Skin epidermis (tissue), 12 donors: ENCODE data around the gene KLHL22.
A peak's percentile ranks its signal among the peaks of the same experiment; 100 is the strongest.
"Not testable (repeated sequence)": the region's sequence is repeated elsewhere in the genome, so short reads cannot be mapped to it uniquely, and the experiment has no call there.

ENCODE experiments used
- H3K27ac ChIP-seq, 21 experiments: fragments of 200-600 bp; sonication (generic) in 11 of 21; one replicate each; pipeline ENCODE4 v1.5.0; 2020; ENCODE audit warnings: mild to moderate bottlenecking in 3 of 21, inconsistent platforms in 2 of 21, moderate library complexity in 2 of 21
- H3K4me3 ChIP-seq, 7 experiments: fragments of 200-600 bp; sonication (generic) in 2 of 7; one replicate each; pipeline ENCODE4 v1.5.0; 2020; ENCODE audit warnings: inconsistent platforms in 2 of 7, mild to moderate bottlenecking in 2 of 7, moderate library complexity in 1 of 7

Gene KLHL22

GRCh38 chr22:20412474-20413216, 83.0 kb downstream of the KLHL22 start:
- H3K4me3 ChIP-seq = no peak overlapping the region
- no peak overlapping the region for H3K27ac ChIP-seq

- not testable (repeated sequence) for H3K4me3 ChIP-seq, H3K27ac ChIP-seq
These were observed 86.2 kb downstream of the KLHL22 start for GRCh38 chr22:20409385-20409784.

- no peak overlapping the region for H3K27ac ChIP-seq
- no peak overlapping the region for H3K4me3 ChIP-seq
These were observed 86.7 kb downstream of the KLHL22 start for GRCh38 chr22:20408891-20409290.

GRCh38 chr22:20407829-20408228, 87.8 kb downstream of the KLHL22 start:
- Histone ChIP-seq H3K27ac (no peak overlapping the region), H3K4me3 (no peak overlapping the region)

GRCh38 chr22:20406686-20407408, 88.7 kb downstream of the KLHL22 start:
- no peak overlapping the region for H3K27ac ChIP-seq
- H3K4me3 ChIP-seq = no peak overlapping the region

GRCh38 chr22:20405931-20406685, 89.5 kb downstream of the KLHL22 start:
- no peak overlapping the region for H3K27ac ChIP-seq
- no peak overlapping the region for H3K4me3 ChIP-seq

GRCh38 chr22:20405291-20405930, 90.2 kb downstream of the KLHL22 start:
- Histone ChIP-seq H3K4me3 (no peak overlapping the region), H3K27ac (no peak overlapping the region)

GRCh38 chr22:20404881-20405280, 90.7 kb downstream of the KLHL22 start:
- Histone ChIP-seq H3K4me3 (no peak overlapping the region), H3K27ac (no peak overlapping the region)

GRCh38 chr22:20403779-20404140, 91.8 kb downstream of the KLHL22 start:
- Histone ChIP-seq H3K4me3 (no peak overlapping the region), H3K27ac (no peak overlapping the region)

- no peak overlapping the region for H3K27ac ChIP-seq
- H3K4me3 ChIP-seq = no peak overlapping the region
These were observed 92.4 kb downstream of the KLHL22 start for GRCh38 chr22:20402960-20403778.

- Histone ChIP-seq H3K4me3 (no peak overlapping the region), H3K27ac (no peak overlapping the region)
These were observed 94.1 kb downstream of the KLHL22 start for GRCh38 chr22:20401376-20402014.

- H3K4me3 ChIP-seq = no peak overlapping the region
- H3K27ac ChIP-seq = no peak overlapping the region
These were observed 94.8 kb downstream of the KLHL22 start for GRCh38 chr22:20400606-20401375.

GRCh38 chr22:20399866-20400605, 95.6 kb downstream of the KLHL22 start:
- no peak overlapping the region for H3K27ac ChIP-seq

GRCh38 chr22:20398420-20398819, 97.2 kb downstream of the KLHL22 start:
- Histone ChIP-seq H3K4me3 (no peak overlapping the region), H3K27ac (no peak overlapping the region)

More at GRCh38 chr22:20399866-20400605, 95.6 kb downstream of the KLHL22 start:
- H3K4me3 ChIP-seq = no peak overlapping the region

GRCh38 chr22:20397498-20397897, 98.1 kb downstream of the KLHL22 start:
- Histone ChIP-seq H3K4me3 (no peak overlapping the region), H3K27ac (peak overlapping the region in 1 of 21 experiments; percentile 9)

GRCh38 chr22:20396639-20397038, 99.0 kb downstream of the KLHL22 start:
- H3K27ac ChIP-seq = no peak overlapping the region
- H3K4me3 ChIP-seq = no peak overlapping the region

- Histone ChIP-seq H3K27ac (no peak overlapping the region), H3K4me3 (no peak overlapping the region)
These were observed 99.7 kb downstream of the KLHL22 start for GRCh38 chr22:20395907-20396287.
